GM12892 (cell line): ENCODE results near the gene KISS1R.

Source experiments
- POLR2A ChIP-seq: IDR thresholded peaks from 2 replicates; pipeline ENCODE4 v1.6.1; 2011; ENCODE audit warnings: low read depth, low read length, control low read depth
- POLR2AphosphoS5 ChIP-seq: IDR thresholded peaks from 2 replicates; pipeline ENCODE4 v1.6.1; 2011; ENCODE audit warnings: low read depth, low read length, control low read depth
- TAF1 ChIP-seq: IDR thresholded peaks from 2 replicates; pipeline ENCODE4 v1.6.1; 2011; ENCODE audit warnings: low read depth, mild to moderate bottlenecking, control low read depth, low read length, borderline replicate concordance

DNA sequence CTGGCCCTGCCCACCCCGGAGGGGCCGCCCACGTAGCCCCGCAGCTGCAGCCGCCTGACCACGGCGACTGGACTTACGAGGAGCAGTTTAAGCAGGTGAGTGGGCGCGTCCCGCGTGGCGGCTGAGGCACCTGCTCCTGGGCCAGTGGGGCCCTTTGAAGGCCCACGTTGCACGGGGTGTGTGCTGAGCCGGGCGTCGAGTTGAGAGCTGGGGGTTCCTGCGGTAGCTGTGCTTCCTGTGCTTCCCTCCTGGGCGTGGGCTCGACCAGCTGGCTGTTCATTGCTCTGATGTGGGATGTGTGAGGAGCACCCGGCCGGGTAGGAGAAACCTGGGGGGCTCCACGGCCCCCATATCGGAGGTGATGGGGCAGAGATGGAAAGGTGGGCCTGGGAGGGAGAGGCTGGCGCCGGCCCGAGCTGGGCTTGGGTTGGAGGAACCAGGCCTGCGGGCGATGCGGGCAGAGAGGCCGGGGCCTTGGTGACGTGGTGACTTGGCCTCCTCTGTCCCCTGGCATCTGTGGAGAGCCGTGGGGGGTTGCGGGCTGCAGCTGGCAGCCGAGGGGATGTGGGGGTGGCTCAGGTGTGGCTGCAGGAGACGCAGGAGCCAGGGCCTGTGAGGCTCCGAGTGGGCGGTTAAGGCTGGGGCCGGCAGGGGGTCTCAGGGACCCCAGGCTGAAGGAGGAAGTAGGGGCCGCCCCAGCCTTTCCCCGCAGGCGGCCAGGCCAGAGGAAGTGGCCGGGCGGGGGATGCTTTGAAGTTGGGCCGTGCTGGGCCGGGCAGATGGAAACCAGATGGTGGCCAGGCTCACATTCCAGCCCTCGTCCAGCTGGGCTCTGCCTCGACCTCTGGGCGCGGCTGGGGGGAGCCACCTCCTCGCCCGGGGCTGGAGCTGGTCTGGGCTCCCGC, 15.8 kb downstream of the KISS1R start:
- TF ChIP-seq POLR2A, result no peak
- no peak for TF ChIP-seq POLR2AphosphoS5
- TF ChIP-seq TAF1, result no peak
